ENCODE results near the gene SLC37A2.

Gene SLC37A2

DNA sequence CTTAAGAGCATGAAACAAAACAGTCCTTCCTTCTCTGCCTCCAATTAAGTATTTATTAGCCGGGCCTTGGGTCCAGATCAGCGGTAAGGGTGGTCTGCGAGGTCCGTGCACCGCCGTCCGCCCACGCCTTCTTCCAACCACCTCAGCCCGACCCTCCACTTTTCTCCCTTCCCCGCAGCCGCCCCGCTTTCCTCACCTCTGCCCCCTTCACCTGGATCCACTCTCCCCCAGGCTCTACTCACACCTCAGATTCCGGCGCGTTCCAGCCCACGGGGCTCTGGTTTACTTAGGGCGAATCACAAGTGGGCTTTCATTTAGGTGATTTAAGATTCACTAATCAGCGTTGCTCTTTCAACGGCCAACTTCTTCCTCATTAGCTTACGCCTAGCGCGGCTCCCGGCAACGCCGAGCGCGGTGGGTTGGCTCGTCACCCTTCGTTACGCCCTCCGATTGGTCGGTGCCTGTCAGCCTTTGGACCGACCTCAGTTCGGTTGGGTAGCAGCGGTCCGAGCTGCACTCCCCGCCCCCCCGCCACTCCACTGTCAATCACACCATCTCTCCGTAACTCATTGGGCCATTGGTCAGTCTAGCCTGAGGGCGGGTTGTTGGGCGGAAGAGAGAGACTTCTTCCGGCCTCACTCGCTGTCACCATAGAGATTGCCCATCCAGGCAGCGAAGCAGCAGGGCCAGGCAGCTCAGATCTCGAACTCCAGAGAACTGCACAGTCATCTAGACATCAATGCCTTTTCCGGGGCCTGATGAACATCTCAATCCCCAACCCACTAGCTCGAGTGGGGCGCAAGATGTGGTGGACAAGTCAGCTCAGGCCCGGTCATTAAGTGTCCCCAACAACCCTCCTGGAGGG, 48.5 kb downstream of the SLC37A2 start, which contains the start of gene TMEM218:
TSS of gene TMEM218 (minus strand) at position 284 of the 865 bp plus-strand sequence. CDS start 9,385 bp downstream, outside the sequence.
- DNase-seq: peak; percentile 95

DNA sequence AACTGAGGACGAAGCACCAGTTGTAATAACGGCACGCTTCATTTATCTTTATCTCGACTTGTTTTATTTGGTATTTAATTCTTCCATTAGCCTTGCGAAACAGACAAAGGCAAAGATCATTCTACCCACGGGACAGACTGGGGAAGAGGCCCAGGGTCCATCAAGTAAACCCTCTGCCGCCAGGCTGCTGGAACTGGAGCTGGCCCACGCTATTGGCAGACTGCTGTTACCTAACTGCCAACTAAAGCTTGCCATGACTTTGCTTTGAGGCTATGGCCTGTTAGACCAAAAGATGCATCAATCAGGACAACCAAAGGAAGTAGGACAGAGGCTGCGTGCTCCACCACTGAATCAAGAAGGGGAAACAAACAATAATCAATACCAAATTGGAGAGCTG, 49.1 kb downstream of the SLC37A2 start:
- no peak for DNase-seq

DNA sequence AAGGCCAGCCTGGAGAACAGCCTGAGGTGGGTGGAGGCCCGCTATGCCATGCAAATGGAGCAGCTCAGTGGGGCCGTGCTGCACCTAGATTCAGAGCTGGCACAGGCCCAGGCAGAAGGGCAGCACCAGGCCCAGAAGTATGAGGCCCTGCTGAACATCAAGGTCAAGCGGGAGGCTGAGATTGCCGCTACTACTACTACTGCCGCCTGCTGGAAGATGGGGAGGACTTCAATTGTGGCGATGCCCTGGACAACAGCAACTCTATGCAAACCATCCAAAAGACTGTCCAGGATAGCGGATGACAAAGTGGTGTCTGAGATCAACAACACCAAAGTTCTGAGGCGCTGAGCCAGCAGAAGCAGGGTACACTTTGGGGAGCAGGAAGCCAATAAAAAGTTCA, 51.4 kb downstream of the SLC37A2 start:
- DNase-seq: peak; percentile 40

GRCh38 chr11:125117429-125117828, 54.3 kb downstream of the SLC37A2 start:
- DNase-seq: no peak

DNA sequence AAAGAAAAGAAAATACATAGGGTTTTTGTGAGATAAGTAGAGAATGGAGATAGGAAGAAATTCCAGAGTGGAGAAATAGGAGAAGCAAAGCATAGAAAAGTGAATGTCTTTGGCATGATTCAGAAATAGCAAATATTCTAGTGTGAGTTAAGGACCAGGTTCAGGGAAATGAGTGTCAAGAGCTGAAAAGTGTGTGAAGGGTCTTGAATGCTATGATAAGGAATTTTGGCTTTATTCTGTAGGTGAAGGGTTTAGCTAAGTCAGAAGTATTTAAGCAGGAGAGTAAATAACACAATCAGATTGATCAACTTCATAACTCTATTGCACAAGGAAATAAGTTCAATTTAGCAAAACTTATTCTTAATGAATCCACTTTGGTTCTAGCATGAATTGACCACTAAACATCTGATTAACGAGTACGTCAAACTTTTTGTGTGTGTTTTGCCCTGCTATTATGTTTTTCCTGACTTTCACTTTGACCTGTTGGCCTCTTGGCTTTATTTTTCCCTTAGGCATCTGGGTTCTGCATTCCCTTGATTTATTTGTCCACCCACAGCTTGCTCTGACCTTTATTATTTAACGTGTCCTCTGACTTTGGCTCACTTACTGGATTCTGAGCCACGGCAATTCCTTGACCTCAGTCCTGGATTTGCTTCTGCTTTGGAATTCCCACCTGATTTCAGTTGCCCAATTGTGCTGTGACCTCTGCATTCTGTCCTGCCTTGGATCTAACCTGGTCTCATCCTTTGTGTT, 60.3 kb downstream of the SLC37A2 start:
- no peak for DNase-seq

DNA sequence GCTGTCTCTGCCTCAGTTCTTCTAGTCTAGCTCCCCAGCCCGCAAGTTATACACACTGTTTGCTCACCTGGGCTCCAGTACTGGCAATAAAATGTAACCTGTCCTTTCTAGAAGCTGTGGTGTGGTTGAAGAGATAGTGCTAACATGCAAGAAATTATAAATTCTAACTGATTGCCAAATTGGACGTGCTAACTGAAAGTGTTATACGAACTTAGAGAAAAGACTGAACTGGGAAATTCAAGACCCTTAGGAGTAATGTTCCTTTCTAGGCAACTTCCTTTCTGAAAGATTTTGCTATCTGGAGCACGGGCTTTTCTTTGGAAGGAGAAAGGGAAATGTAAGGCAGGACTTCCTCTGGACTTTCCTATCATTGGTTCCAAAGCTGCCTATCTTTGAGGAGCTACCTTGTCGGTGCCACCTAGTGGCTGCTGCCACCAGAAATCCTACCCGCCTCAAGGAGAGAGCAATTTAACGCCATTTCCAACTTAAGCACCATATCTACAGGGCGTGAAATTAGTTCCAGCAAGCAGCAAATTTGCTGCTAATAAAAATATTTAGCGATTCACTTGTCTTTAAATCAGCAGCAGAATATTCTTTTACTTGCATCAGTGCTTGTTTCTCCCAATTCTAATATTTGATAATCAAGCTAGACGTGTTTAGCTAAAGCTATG, 61.0 kb downstream of the SLC37A2 start:
- peak; percentile 65 for DNase-seq

- DNase-seq: no peak
These were observed 61.5 kb downstream of the SLC37A2 start for GRCh38 chr11:125124618-125124992.

DNA sequence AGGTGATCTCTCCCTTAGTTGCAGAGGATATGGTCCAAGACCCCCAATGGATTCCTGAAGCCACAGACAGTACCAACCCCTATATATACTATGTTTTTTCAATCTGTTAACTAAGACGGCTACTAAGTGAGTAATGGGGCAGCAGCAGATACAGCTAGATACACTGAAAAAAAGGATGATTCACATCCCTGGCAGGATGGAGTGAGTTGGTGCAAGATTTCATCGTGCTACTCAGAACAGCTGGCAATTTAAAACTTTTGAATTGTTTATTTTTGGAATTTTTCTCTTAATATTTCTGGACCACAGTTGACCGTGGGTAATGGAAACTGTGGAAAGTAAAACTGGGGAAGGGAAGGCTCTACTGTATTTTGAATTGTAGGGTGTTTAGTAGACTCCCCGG, 65.3 kb downstream of the SLC37A2 start:
- DNase-seq: no peak

DNA sequence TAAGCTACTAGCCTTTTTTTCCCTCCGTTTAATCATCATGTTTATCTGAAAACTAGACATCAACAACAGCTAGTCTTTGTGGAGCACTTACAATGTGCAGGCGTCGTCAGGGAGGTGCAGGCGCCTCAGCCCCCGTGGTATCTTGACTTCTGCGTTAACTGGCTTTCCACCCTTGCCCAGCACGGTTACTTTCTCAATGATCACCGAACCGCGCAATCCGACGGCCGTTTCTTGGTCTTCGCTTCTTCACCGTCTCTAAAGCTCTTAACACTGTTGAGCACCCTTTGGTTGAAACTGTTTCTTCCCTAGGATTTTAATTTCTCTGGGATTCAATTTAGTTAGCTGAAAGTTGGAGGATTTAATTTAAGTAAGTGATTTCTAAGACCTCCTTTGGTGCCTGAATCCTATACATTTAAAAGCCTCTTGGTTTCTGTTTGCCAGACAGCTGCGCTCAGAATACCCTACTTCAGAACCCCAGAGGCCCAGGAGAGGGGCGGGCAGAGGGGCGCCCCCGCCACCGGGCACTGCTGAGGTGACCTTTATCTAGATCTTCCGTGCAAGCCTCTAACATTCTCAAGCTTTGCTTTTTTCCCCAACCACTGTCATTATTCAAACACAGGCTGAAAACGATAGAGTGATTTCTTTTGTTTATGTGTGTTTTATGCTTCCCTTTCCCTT, 66.3 kb downstream of the SLC37A2 start:
- no peak for DNase-seq

DNA sequence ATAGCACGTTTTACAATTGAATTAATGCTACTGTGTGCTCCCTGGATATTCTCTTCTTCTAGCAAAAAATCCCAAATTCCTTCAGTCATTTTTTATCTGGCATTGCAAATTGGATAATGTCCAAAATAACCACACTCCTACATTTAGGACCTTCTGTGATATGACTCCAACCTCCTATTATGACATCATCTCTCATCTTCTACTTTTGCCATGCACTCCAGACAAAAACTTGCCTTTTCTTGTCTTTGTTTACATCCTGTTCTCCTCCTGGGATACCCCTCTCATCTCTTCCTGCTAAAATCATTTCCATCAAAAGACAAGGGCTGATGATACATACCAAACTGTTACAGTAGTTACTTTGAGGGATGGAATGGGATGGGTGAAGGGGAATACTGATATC, 69.0 kb downstream of the SLC37A2 start:
- no peak for DNase-seq

- DNase-seq: no peak
These were observed 69.5 kb downstream of the SLC37A2 start for GRCh38 chr11:125132596-125132995.

DNA sequence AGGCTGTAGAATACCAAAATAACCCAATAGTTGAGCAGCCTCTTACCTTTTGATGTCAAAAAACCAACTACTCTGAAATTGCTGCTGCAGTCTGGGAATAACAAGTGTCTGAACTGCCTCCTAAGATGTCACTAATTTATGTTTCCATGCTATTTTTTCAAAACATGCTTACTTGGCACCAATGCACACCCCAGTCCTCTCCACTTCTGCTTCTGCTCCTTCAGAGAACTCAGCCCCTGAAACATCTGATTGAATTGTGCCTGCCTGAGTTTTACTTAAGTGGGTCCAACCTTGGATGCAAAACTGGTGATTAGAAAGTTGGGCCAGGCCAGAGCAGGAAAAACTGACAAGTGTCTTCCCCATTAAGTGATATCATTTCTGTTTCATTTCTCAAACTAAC, 72.9 kb downstream of the SLC37A2 start:
- DNase-seq: no peak

GRCh38 chr11:125138966-125139365, 75.9 kb downstream of the SLC37A2 start:
- no peak for DNase-seq

DNA sequence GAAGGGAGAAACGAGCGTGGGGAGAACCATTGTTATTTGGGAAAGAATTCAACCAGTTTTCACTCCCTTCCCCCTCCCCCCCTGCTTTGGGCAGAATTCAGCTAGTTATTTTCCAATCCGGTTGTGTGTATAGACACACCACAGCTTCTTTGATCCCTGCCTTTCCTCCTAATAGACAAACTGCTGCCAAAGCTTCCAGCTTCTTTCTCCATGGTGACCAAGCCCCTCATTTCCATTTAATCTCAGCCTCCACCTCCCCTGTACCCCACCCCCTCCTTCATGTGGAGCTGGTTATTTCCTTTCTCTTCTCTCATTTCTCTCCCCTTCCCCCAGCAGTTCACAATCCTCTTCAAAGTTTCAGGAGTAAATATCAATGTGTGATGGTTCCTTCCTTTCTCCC, 76.7 kb downstream of the SLC37A2 start:
- no peak for DNase-seq
